HG03442 (cell line): ENCODE data around the gene PCDHA12.

Experiments
- ATAC-seq: cut with Tn5 transposase; IDR thresholded peaks from one replicate; pipeline ENCODE4 v1.9.1; 2021; ENCODE audit warnings: mild to moderate bottlenecking, moderate library complexity; ENCODE audit not compliant: unreplicated experiment

Gene PCDHA12

GRCh38 chr5:140926443-140927227, 51.5 kb downstream of the PCDHA12 start:
- no peak for ATAC-seq

GRCh38 chr5:140927228-140927573, 52.1 kb downstream of the PCDHA12 start:
- no peak for ATAC-seq
